ENCODE measurements around the gene DMD.

DMD gene

GRCh38 chrX:33183361-33183760 is 28.0 kb downstream of the DMD start:
- H3K27ac ChIP-seq: no peak overlapping the region
- TF ChIP-seq CTCF (conservative IDR thresholded peaks at IDR 0.05): no peak

- H3K27ac ChIP-seq: no peak overlapping the region
- no peak for TF ChIP-seq CTCF (conservative IDR thresholded peaks at IDR 0.05)
Measured at GRCh38 chrX:33178690-33179089, 32.7 kb downstream of the DMD start.

- H3K27ac ChIP-seq: no peak overlapping the region
- TF ChIP-seq CTCF (conservative IDR thresholded peaks at IDR 0.05): no peak
Measured at GRCh38 chrX:33178218-33178617, 33.1 kb downstream of the DMD start.

GRCh38 chrX:33175201-33175600 is 36.1 kb downstream of the DMD start:
- H3K27ac ChIP-seq: no peak overlapping the region
- TF ChIP-seq CTCF (conservative IDR thresholded peaks at IDR 0.05): no peak

- H3K27ac ChIP-seq: no peak overlapping the region
- TF ChIP-seq CTCF (conservative IDR thresholded peaks at IDR 0.05): no peak
Measured at GRCh38 chrX:33171041-33171440, 40.3 kb downstream of the DMD start.

GRCh38 chrX:33161829-33162228 is 49.5 kb downstream of the DMD start:
- no peak for TF ChIP-seq CTCF (conservative IDR thresholded peaks at IDR 0.05)

GRCh38 chrX:33160273-33160672 is 51.1 kb downstream of the DMD start:
- no peak overlapping the region for H3K27ac ChIP-seq
- no peak for TF ChIP-seq CTCF (conservative IDR thresholded peaks at IDR 0.05)

More at GRCh38 chrX:33161829-33162228, 49.5 kb downstream of the DMD start:
- H3K27ac ChIP-seq: no peak overlapping the region

All from VCaP (cell line).